ENCODE measurements around the gene SDHAF4.

The SDHAF4 gene

DNA sequence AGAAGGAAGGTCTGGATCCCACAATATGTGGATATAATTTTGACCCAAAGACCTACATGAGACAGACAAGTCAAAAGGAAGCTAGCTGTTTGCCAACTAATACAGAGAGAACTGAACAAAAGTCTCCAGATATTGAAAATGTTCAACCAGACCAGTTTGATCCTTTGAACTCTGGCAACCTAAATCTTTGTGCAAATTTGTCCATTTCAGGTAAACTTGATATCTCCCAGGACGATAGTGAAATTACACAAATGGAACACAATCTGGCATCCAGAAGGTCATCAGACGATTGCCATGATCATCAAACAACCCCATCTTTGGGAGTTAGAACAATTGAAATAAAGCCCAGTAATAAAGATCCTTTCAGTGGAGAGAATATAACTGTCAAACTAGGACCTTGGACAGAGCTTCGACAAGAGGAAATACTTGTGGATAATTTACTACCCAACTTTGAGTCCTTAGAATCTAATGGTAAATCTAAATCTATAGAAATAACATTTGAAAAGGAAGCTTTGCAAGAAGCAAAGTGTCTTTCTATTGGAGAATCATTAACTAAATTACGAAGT, 41.9 kb upstream of the SDHAF4 start:
- Histone ChIP-seq H3K4me3 (ENCODE audit: low read depth, low read length, poor library complexity, severe bottlenecking) (no peak overlapping the region), H2AFZ (ENCODE audit: low read length) (no peak overlapping the region), H3K27ac (ENCODE audit: low read depth, low read length, poor library complexity, severe bottlenecking) (no peak overlapping the region), H3K4me1 (ENCODE audit: insufficient read depth, low read length, severe bottlenecking) (no peaks in the 10 kb centered on the region), H3F3A (ENCODE audit: insufficient read depth, low read length) (no peaks in the 10 kb centered on the region), H3K36me3 (ENCODE audit: insufficient read depth, low read length) (peaks cover 12% of the 10 kb centered on the region; the same call in 1 of the 2 replicates), H3K9me3 (ENCODE audit: low read length) (no peaks in the 10 kb centered on the region), H3K9me2 (ENCODE audit: low read depth, low read length) (no peaks in the 10 kb centered on the region), H3K4me2 (ENCODE audit: low read length) (no peak overlapping the region), H3K27me3 (ENCODE audit: insufficient read depth, low read length) (no peaks in the 10 kb centered on the region), H3K79me2 (ENCODE audit: insufficient read depth, low read length) (no peaks in the 10 kb centered on the region), H3K9ac (ENCODE audit: low read length) (no peak overlapping the region), H4K20me1 (ENCODE audit: insufficient read depth, low read length) (no peaks in the 10 kb centered on the region)
- TF ChIP-seq, protein P1, sequence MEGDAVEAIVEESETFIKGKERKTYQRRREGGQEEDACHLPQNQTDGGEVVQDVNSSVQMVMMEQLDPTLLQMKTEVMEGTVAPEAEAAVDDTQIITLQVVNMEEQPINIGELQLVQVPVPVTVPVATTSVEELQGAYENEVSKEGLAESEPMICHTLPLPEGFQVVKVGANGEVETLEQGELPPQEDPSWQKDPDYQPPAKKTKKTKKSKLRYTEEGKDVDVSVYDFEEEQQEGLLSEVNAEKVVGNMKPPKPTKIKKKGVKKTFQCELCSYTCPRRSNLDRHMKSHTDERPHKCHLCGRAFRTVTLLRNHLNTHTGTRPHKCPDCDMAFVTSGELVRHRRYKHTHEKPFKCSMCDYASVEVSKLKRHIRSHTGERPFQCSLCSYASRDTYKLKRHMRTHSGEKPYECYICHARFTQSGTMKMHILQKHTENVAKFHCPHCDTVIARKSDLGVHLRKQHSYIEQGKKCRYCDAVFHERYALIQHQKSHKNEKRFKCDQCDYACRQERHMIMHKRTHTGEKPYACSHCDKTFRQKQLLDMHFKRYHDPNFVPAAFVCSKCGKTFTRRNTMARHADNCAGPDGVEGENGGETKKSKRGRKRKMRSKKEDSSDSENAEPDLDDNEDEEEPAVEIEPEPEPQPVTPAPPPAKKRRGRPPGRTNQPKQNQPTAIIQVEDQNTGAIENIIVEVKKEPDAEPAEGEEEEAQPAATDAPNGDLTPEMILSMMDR (IDR thresholded peaks at IDR 0.05; ENCODE audit: low read length) = no peak
- no peak for TF ChIP-seq EZH2 (IDR thresholded peaks at IDR 0.05; ENCODE audit: borderline replicate concordance, low read length)

DNA sequence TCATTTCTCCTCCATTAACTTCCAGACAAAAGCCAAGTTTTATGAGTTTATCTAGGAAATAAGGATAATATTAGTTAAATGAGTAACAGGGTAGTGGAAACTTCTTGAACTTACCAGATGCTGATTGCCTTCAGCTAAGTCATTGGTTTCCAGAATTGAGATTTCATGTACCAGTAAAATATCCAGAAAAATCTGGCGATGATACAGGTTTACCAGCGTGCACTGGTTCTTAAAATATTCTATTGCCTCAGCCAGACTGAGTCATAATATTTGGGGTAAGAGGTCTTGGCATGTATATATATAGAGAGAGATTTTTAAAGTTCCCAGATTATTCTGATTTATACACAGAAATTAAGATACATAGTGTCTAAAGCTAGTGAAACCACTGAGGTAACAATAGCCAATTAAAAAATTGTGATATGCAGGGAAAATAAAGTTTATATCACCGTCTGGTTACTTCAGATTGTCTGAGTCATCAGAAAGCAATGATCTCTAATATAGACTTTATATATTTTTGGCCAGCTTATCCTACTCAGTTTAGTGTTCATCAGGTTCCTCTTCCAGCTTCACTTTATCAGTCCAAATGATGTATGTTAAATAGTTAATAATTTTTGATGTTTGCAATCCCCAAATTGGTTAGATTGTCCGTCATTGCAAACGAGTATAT, 39.5 kb upstream of the SDHAF4 start:
- no peaks in the 10 kb centered on the region for H4K20me1 ChIP-seq (ENCODE audit: insufficient read depth, low read length)
- no peaks in the 10 kb centered on the region for H3F3A ChIP-seq (ENCODE audit: insufficient read depth, low read length)
- H3K9ac ChIP-seq (ENCODE audit: low read length) = no peak overlapping the region
- peaks cover 12% of the 10 kb centered on the region; the same call in 1 of the 2 replicates for H3K36me3 ChIP-seq (ENCODE audit: insufficient read depth, low read length)
- no peaks in the 10 kb centered on the region for H3K79me2 ChIP-seq (ENCODE audit: insufficient read depth, low read length)
- H3K27me3 ChIP-seq (ENCODE audit: insufficient read depth, low read length) = no peaks in the 10 kb centered on the region
- H3K4me2 ChIP-seq (ENCODE audit: low read length) = no peak overlapping the region
- H2AFZ ChIP-seq (ENCODE audit: low read length) = no peak overlapping the region
- TF ChIP-seq EZH2 (IDR thresholded peaks at IDR 0.05; ENCODE audit: borderline replicate concordance, low read length) = no peak
- H3K9me3 ChIP-seq (ENCODE audit: low read length) = no peaks in the 10 kb centered on the region
- H3K27ac ChIP-seq (ENCODE audit: low read depth, low read length, poor library complexity, severe bottlenecking) = no peak overlapping the region
- H3K4me1 ChIP-seq (ENCODE audit: insufficient read depth, low read length, severe bottlenecking) = no peaks in the 10 kb centered on the region
- no peak overlapping the region for H3K4me3 ChIP-seq (ENCODE audit: low read depth, low read length, poor library complexity, severe bottlenecking)
- H3K9me2 ChIP-seq (ENCODE audit: low read depth, low read length) = no peaks in the 10 kb centered on the region

DNA sequence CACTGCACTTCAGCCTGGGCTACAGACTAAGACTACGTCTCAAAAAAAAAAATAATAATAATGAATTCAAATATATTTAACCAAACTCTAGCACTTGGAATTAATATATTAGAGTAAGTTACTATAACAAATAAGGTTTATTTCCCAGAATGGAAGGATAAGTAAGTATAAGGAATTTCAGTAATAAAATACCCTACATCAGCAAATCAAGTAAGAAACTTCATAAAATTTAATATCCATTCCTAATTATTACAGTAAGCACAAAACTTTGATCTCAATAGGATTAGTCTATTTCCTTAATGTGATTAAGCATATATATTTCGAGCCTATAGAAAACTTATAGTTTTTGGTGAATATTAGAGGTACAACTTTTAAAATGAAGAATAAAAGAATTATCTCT, 36.7 kb upstream of the SDHAF4 start:
- no peaks in the 10 kb centered on the region for H3F3A ChIP-seq (ENCODE audit: insufficient read depth, low read length)
- H4K20me1 ChIP-seq (ENCODE audit: insufficient read depth, low read length) = no peaks in the 10 kb centered on the region
- TF ChIP-seq EZH2 (IDR thresholded peaks at IDR 0.05; ENCODE audit: borderline replicate concordance, low read length) = no peak
- TF ChIP-seq, protein P1 (IDR thresholded peaks at IDR 0.05; ENCODE audit: low read length) = no peak

More for the DNA sequence above, 36.7 kb upstream of the SDHAF4 start:
- no peaks in the 10 kb centered on the region for H3K9me2 ChIP-seq (ENCODE audit: low read depth, low read length)
- no peak overlapping the region for H2AFZ ChIP-seq (ENCODE audit: low read length)
- H3K79me2 ChIP-seq (ENCODE audit: insufficient read depth, low read length) = no peaks in the 10 kb centered on the region
- no peaks in the 10 kb centered on the region for H3K9me3 ChIP-seq (ENCODE audit: low read length)
- no peaks in the 10 kb centered on the region for H3K27me3 ChIP-seq (ENCODE audit: insufficient read depth, low read length)
- H3K27ac ChIP-seq (ENCODE audit: low read depth, low read length, poor library complexity, severe bottlenecking) = no peak overlapping the region
- H3K4me3 ChIP-seq (ENCODE audit: low read depth, low read length, poor library complexity, severe bottlenecking) = no peak overlapping the region
- H3K4me2 ChIP-seq (ENCODE audit: low read length) = no peak overlapping the region
- no peak overlapping the region for H3K9ac ChIP-seq (ENCODE audit: low read length)
- H3K4me1 ChIP-seq (ENCODE audit: insufficient read depth, low read length, severe bottlenecking) = no peaks in the 10 kb centered on the region
- H3K36me3 ChIP-seq (ENCODE audit: insufficient read depth, low read length) = peaks cover 5% of the 10 kb centered on the region

All from OCI-LY1 (cell line).